HEK293 (cell line): ENCODE measurements around the gene ANGPTL2.

Experiments
- CTCF ChIA-PET: fragments of 350-600 bp; formaldehyde crosslinking; extraction: SDS; loops from one replicate; lab custom pipeline; 2021; ENCODE audit warnings: antibody characterized with exemption; lab: Yijun Ruan, JAX
- POLR2A ChIA-PET: fragments of 300-600 bp; formaldehyde crosslinking; extraction: SDS; loops from one replicate; lab custom pipeline; 2020; ENCODE audit warnings: antibody characterized with exemption, inconsistent platforms; lab: Yijun Ruan, JAX
- H3K27ac ChIP-seq: fragments of 200-500 bp; sonication (Bioruptor generic); 2 replicates; pipeline ENCODE4 v1.5.1; 2014; ENCODE audit warnings: low read depth, low read length, control low read depth, inconsistent platforms; ENCODE audit errors: extremely low read depth
- H3K36me3 ChIP-seq, 2 experiments: fragments of 200-500 bp in 1 of 2; sonication (Bioruptor generic) in 1 of 2; 1 replicate in 1 of 2; 2 replicates in 1 of 2; pipeline ENCODE4 v1.5.1; 2014 to 2017; ENCODE audit warnings: inconsistent platforms in 2 of 2, low read length in 2 of 2; ENCODE audit not compliant: control insufficient read depth in 2 of 2, insufficient read depth in 1 of 2
- H3K4me1 ChIP-seq: fragments of 200-500 bp; sonication (Bioruptor generic); 2 replicates; pipeline ENCODE4 v1.5.1; 2014; ENCODE audit warnings: mild to moderate bottlenecking, low read length, inconsistent platforms; ENCODE audit not compliant: control insufficient read depth, insufficient read depth
- H3K4me3 ChIP-seq: 2 replicates; pipeline ENCODE4 v1.5.1; 2011; ENCODE audit warnings: low read depth, mild to moderate bottlenecking, control low read depth, low read length, moderate library complexity
- H3K9me3 ChIP-seq: fragments of 200-500 bp; sonication (Bioruptor generic); 2 replicates; pipeline ENCODE4 v1.5.1; 2014; ENCODE audit warnings: low read depth, low read length, inconsistent platforms; ENCODE audit not compliant: control insufficient read depth, insufficient read depth
- FEZF1 ChIP-seq: fragments of 450-650 bp; formaldehyde crosslinking; IDR thresholded peaks from 2 replicates; pipeline ENCODE4 v1.5.1; 2016; ENCODE audit warnings: missing biosample characterization, missing genetic modification characterization
- GLIS2 ChIP-seq: fragments of 450-650 bp; formaldehyde crosslinking; IDR thresholded peaks from 2 replicates; pipeline ENCODE4 v1.5.1; 2016; ENCODE audit warnings: missing biosample characterization, missing genetic modification characterization
- KLF1 ChIP-seq: fragments of 450-650 bp; formaldehyde crosslinking; IDR thresholded peaks from 2 replicates; pipeline ENCODE4 v1.5.1; 2016; ENCODE audit warnings: missing biosample characterization, missing genetic modification characterization
- KLF16 ChIP-seq: fragments of 450-650 bp; formaldehyde crosslinking; IDR thresholded peaks from 2 replicates; pipeline ENCODE4 v1.5.1; 2017; ENCODE audit warnings: missing biosample characterization, missing genetic modification characterization
- MYNN ChIP-seq: fragments of 450-650 bp; formaldehyde crosslinking; IDR thresholded peaks from 2 replicates; pipeline ENCODE4 v1.5.1; 2016; ENCODE audit warnings: missing biosample characterization, missing genetic modification characterization, borderline replicate concordance
- SP7 ChIP-seq: fragments of 450-650 bp; formaldehyde crosslinking; IDR thresholded peaks from 2 replicates; pipeline ENCODE4 v1.5.1; 2016; ENCODE audit warnings: missing biosample characterization, missing genetic modification characterization
- ZBTB17 ChIP-seq: fragments of 450-650 bp; formaldehyde crosslinking; IDR thresholded peaks from 2 replicates; pipeline ENCODE4 v1.5.1; 2016; ENCODE audit warnings: missing biosample characterization, missing genetic modification characterization
- ZBTB20 ChIP-seq: fragments of 450-650 bp; formaldehyde crosslinking; IDR thresholded peaks from 2 replicates; pipeline ENCODE4 v1.5.1; 2016; ENCODE audit warnings: missing biosample characterization, missing genetic modification characterization
- ZBTB44 ChIP-seq: fragments of 450-650 bp; IDR thresholded peaks from 2 replicates; pipeline ENCODE4 v1.5.1; 2018; ENCODE audit warnings: missing biosample characterization, mild to moderate bottlenecking, missing genetic modification characterization
- ZBTB48 ChIP-seq: fragments of 450-650 bp; formaldehyde crosslinking; IDR thresholded peaks from 2 replicates; pipeline ENCODE4 v1.5.1; 2016; ENCODE audit warnings: missing biosample characterization, missing genetic modification characterization
- ZBTB7A ChIP-seq: fragments of 450-650 bp; formaldehyde crosslinking; IDR thresholded peaks from 2 replicates; pipeline ENCODE4 v1.5.1; 2016; ENCODE audit warnings: low read depth, missing biosample characterization, missing genetic modification characterization
- ZBTB8A ChIP-seq: fragments of 450-650 bp; formaldehyde crosslinking; IDR thresholded peaks from 2 replicates; pipeline ENCODE4 v1.5.1; 2016; ENCODE audit warnings: missing biosample characterization, missing genetic modification characterization
- ZFP37 ChIP-seq: fragments of 450-650 bp; formaldehyde crosslinking; IDR thresholded peaks from 2 replicates; pipeline ENCODE4 v1.5.1; 2016; ENCODE audit warnings: missing biosample characterization, missing genetic modification characterization
- ZIC2 ChIP-seq: fragments of 450-650 bp; formaldehyde crosslinking; IDR thresholded peaks from 2 replicates; pipeline ENCODE4 v1.5.1; 2016; ENCODE audit warnings: missing biosample characterization, missing genetic modification characterization
- ZNF10 ChIP-seq: fragments of 450-650 bp; formaldehyde crosslinking; IDR thresholded peaks from 2 replicates; pipeline ENCODE4 v1.5.1; 2017; ENCODE audit warnings: missing biosample characterization, missing genetic modification characterization
- ZNF335 ChIP-seq: fragments of 450-650 bp; formaldehyde crosslinking; conservative IDR thresholded peaks from 2 replicates; pipeline ENCODE4 v1.5.1; 2016; ENCODE audit warnings: missing biosample characterization, missing genetic modification characterization
- ZNF555 ChIP-seq: fragments of 450-650 bp; formaldehyde crosslinking; conservative IDR thresholded peaks from 2 replicates; pipeline ENCODE4 v1.5.1; 2017; ENCODE audit warnings: missing biosample characterization, mild to moderate bottlenecking, missing genetic modification characterization, inconsistent platforms
- ZNF629 ChIP-seq: fragments of 450-650 bp; formaldehyde crosslinking; IDR thresholded peaks from 2 replicates; pipeline ENCODE4 v1.5.1; 2017; ENCODE audit warnings: missing biosample characterization, missing genetic modification characterization
- ZNF677 ChIP-seq: fragments of 450-650 bp; IDR thresholded peaks from 2 replicates; pipeline ENCODE4 v1.5.0; 2018; ENCODE audit warnings: missing biosample characterization, mild to moderate bottlenecking, missing genetic modification characterization, moderate library complexity
- ZNF692 ChIP-seq: fragments of 450-650 bp; formaldehyde crosslinking; IDR thresholded peaks from 2 replicates; pipeline ENCODE4 v1.5.1; 2016; ENCODE audit warnings: missing biosample characterization, missing genetic modification characterization
- ZNF707 ChIP-seq: fragments of 450-650 bp; formaldehyde crosslinking; IDR thresholded peaks from 2 replicates; pipeline ENCODE4 v1.5.1; 2016; ENCODE audit warnings: missing biosample characterization, missing genetic modification characterization
- ZNF792 ChIP-seq: fragments of 450-650 bp; formaldehyde crosslinking; IDR thresholded peaks from 2 replicates; pipeline ENCODE4 v1.5.1; 2016; ENCODE audit warnings: missing biosample characterization, missing genetic modification characterization
- ZNF837 ChIP-seq: fragments of 450-650 bp; formaldehyde crosslinking; IDR thresholded peaks from 2 replicates; pipeline ENCODE4 v1.5.1; 2016; ENCODE audit warnings: missing biosample characterization, missing genetic modification characterization
- TF ChIP-seq, protein P1 (sequence below): fragments of 450-650 bp; formaldehyde crosslinking; IDR thresholded peaks from 2 replicates; pipeline ENCODE4 v1.5.1; 2017; ENCODE audit warnings: missing biosample characterization, mild to moderate bottlenecking, missing genetic modification characterization, moderate library complexity
- TF ChIP-seq, protein P2 (sequence below): fragments of 450-650 bp; formaldehyde crosslinking; IDR thresholded peaks from 2 replicates; pipeline ENCODE4 v1.5.1; 2017; ENCODE audit warnings: missing biosample characterization, missing genetic modification characterization

ANGPTL2 gene

GRCh38 chr9:127123064-127123890 lies 842 bp upstream of the ANGPTL2 start:
- POLR2A ChIA-PET = no interaction called here
- Histone ChIP-seq H3K9me3 (no peaks in the 10 kb centered on the region), H3K36me3 (no peaks in the 10 kb centered on the region), H3K4me1 (peaks cover 2% of the 10 kb centered on the region), H3K27ac (peak overlapping the region; percentile 19; the same call in 1 of the 2 replicates), H3K4me3 (no peak overlapping the region; the same call in 1 of the 2 replicates)
- TF ChIP-seq ZBTB17 (tag by site-specific recombination) (0 out of 2 replicates have a peak, but pooled peaks have one; percentile 8), ZNF629 (tag by site-specific recombination) (0 out of 2 replicates have a peak, but pooled peaks have one; percentile 5), ZBTB20 (tag by site-specific recombination) (no peak), ZIC2 (tag by site-specific recombination) (peak; percentile 43), KLF16 (tag by site-specific recombination) (peak; percentile 7; the same call in 1 of the 2 replicates), ZNF335 (tag by site-specific recombination) (0 out of 2 replicates have a peak, but pooled peaks have one; percentile 7), ZNF692 (tag by site-specific recombination) (peak; percentile 4; the same call in 1 of the 2 replicates), ZBTB7A (tag by site-specific recombination) (no peak)
- TF ChIP-seq, protein P1, sequence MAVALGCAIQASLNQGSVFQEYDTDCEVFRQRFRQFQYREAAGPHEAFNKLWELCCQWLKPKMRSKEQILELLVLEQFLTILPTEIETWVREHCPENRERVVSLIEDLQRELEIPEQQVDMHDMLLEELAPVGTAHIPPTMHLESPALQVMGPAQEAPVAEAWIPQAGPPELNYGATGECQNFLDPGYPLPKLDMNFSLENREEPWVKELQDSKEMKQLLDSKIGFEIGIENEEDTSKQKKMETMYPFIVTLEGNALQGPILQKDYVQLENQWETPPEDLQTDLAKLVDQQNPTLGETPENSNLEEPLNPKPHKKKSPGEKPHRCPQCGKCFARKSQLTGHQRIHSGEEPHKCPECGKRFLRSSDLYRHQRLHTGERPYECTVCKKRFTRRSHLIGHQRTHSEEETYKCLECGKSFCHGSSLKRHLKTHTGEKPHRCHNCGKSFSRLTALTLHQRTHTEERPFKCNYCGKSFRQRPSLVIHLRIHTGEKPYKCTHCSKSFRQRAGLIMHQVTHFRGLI (tag by site-specific recombination) = 0 out of 2 replicates have a peak, but pooled peaks have one; percentile 50
- CTCF ChIA-PET = interaction anchor here (0.6 to 1.3 kb wide), 7 partner anchors 15 to 1153 kb away, joined by 3 to 5 read pairs (median 3); partner anchors contain the start of gene SWI5

GRCh38 chr9:127121628-127122175 lies 733 bp downstream of the ANGPTL2 start:
- Histone ChIP-seq H3K27ac (no peak overlapping the region), H3K4me1 (peaks cover 2% of the 10 kb centered on the region), H3K9me3 (no peaks in the 10 kb centered on the region), H3K4me3 (no peak overlapping the region; the same call in 1 of the 2 replicates), H3K36me3 (no peaks in the 10 kb centered on the region)
- TF ChIP-seq ZBTB48 (tag by site-specific recombination) = no peak
- TF ChIP-seq ZNF677 (tag by site-specific recombination) = no peak
- TF ChIP-seq ZNF792 (tag by site-specific recombination) = no peak
- TF ChIP-seq FEZF1 (tag by site-specific recombination) = no peak
- TF ChIP-seq SP7 = no peak
- TF ChIP-seq, protein P2, sequence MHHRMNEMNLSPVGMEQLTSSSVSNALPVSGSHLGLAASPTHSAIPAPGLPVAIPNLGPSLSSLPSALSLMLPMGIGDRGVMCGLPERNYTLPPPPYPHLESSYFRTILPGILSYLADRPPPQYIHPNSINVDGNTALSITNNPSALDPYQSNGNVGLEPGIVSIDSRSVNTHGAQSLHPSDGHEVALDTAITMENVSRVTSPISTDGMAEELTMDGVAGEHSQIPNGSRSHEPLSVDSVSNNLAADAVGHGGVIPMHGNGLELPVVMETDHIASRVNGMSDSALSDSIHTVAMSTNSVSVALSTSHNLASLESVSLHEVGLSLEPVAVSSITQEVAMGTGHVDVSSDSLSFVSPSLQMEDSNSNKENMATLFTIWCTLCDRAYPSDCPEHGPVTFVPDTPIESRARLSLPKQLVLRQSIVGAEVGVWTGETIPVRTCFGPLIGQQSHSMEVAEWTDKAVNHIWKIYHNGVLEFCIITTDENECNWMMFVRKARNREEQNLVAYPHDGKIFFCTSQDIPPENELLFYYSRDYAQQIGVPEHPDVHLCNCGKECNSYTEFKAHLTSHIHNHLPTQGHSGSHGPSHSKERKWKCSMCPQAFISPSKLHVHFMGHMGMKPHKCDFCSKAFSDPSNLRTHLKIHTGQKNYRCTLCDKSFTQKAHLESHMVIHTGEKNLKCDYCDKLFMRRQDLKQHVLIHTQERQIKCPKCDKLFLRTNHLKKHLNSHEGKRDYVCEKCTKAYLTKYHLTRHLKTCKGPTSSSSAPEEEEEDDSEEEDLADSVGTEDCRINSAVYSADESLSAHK (tag by site-specific recombination) = no peak
- no peak for TF ChIP-seq MYNN
- TF ChIP-seq ZNF10 (tag by site-specific recombination) = no peak
- no peak for TF ChIP-seq ZBTB44 (tag by site-specific recombination)
- TF ChIP-seq ZFP37 (tag by site-specific recombination) = no peak
- no peak for TF ChIP-seq GLIS2
- TF ChIP-seq ZNF837 (tag by site-specific recombination) = no peak
- TF ChIP-seq ZNF555 (tag by site-specific recombination) = no peak
- no peak for TF ChIP-seq ZBTB8A (tag by site-specific recombination)
- no peak for TF ChIP-seq ZNF707 (tag by site-specific recombination)
- no peak for TF ChIP-seq KLF1 (tag by site-specific recombination)
- CTCF ChIA-PET = interaction anchor here (0.5 kb wide), 1 partner anchor 481 kb away, joined by 3 read pairs; no protein-coding TSS in a partner anchor
- POLR2A ChIA-PET = interaction anchor here (0.6 kb wide), 1 partner anchor 703 kb away, joined by 9 read pairs; no protein-coding TSS in a partner anchor
